ENCODE measurements around the gene KRT37. TPM values are rescaled to one million over a fixed set of nuclear protein-coding genes. Genes with fewer than 3 reads are reported as not detected.

The KRT37 gene
- total RNA-seq (not detected), polyA plus RNA-seq (ENCODE audit: insufficient read depth, low read depth, low replicate concordance) (not detected)
- long read RNA-seq, donor 1, result 0 reads
- long read RNA-seq, donor 2, result 0 reads

GRCh38 chr17:41424111-41424635, at the start of gene KRT37:
Gene KRT37, minus strand, starts transcription at chr17:41424585. Its CDS starts 62 bp downstream, at chr17:41424523.
- 96 to 97% methylated on average over 10 to 13 of the region's 13 CpGs for WGBS, 2 donors

DNA sequence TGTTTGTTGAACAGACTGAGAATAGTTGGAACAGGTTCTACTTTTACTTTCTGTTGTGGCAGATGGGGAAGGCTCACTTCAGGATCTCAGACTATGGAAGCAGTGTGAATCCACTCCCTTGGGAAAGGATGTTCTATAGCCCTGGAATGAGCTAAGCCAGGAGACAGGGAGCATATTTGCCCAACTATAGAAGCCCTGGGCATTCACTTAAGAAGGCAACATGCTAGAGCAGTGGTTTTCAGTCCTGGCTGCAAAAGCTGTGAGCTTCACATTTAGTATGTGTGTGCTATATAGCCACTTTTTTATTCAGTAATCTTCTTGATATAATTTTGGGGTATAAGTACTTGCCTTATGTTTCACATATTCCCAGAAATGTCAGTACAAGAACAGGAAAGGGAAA, 44.0 kb upstream of the KRT37 start:
- Histone ChIP-seq H3K27me3 (no peaks in the 10 kb centered on the region), H3K27ac (no peak overlapping the region), H3K9me3 (no peaks in the 10 kb centered on the region), H3K4me1 (peaks cover 4% of the 10 kb centered on the region), H3K36me3 (ENCODE audit: low read depth, missing control alignments) (no peaks in the 10 kb centered on the region), H3K4me3 (no peak overlapping the region)
- intact Hi-C loops (cut with DNase I; ENCODE audit: low total_unique reads), result no loop called here
- TF ChIP-seq, protein P1, sequence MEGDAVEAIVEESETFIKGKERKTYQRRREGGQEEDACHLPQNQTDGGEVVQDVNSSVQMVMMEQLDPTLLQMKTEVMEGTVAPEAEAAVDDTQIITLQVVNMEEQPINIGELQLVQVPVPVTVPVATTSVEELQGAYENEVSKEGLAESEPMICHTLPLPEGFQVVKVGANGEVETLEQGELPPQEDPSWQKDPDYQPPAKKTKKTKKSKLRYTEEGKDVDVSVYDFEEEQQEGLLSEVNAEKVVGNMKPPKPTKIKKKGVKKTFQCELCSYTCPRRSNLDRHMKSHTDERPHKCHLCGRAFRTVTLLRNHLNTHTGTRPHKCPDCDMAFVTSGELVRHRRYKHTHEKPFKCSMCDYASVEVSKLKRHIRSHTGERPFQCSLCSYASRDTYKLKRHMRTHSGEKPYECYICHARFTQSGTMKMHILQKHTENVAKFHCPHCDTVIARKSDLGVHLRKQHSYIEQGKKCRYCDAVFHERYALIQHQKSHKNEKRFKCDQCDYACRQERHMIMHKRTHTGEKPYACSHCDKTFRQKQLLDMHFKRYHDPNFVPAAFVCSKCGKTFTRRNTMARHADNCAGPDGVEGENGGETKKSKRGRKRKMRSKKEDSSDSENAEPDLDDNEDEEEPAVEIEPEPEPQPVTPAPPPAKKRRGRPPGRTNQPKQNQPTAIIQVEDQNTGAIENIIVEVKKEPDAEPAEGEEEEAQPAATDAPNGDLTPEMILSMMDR (IDR thresholded peaks at IDR 0.05), result no peak
- no peak for TF ChIP-seq POLR2A (IDR thresholded peaks at IDR 0.05)
- no peak for DNase-seq

More at GRCh38 chr17:41424111-41424635, at the start of gene KRT37:
- intact Hi-C loops (cut with DNase I; ENCODE audit: low total_unique reads), result no loop called here
- Histone ChIP-seq H3K27me3 (no peaks in the 10 kb centered on the region), H3K36me3 (ENCODE audit: low read depth, missing control alignments) (no peaks in the 10 kb centered on the region), H3K4me1 (peaks cover 11% of the 10 kb centered on the region), H3K4me3 (no peak within 1 kb of the TSS), H3K27ac (no peak within 1 kb of the TSS), H3K9me3 (no peaks in the 10 kb centered on the region)
- TF ChIP-seq, protein P1 (IDR thresholded peaks at IDR 0.05), result no peak
- TF ChIP-seq POLR2A (IDR thresholded peaks at IDR 0.05), result no peak
- DNase-seq, result no peak

DNA sequence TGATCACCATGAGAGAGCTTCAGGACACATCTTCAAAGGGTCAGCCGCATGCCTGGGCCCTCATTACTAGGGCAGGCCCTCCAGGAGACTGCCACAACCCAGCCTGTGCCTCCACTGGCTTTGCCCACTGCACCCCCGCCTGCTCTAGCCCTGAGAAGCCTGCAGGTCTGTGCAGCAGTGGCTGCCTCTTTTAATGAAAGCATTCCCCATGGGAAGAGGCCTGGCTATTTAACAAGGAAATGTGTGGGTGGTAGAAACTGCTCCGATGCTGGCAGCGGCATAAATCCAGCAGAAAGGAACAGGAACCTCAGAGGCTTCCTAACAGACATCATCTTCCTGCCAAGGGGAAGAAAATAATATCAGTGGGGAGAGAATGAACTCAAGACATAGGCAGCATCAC, 43.2 kb upstream of the KRT37 start:
- H3K4me3 ChIP-seq, result no peak overlapping the region
- intact Hi-C loops (cut with DNase I; ENCODE audit: low total_unique reads), result no loop called here

DNA sequence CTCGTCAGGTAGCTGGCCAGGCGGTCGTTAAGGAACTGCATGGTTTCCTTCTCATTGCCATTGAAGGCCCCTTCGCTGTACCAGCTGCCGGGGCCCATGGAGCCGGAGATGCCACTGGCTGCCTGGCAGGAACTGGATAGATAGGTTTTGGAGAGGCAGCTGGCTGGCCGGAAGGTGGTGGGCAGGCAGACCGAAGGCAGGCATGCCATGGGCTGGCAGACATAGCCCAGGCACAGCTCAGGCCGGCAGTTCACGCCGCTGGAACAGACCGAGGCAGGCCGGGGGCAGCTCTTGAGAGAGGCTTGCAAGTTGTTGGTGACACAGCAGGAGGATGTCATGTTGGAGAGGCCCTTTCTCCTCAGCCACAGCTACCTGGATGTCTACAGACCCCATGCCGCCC, 42.6 kb upstream of the KRT37 start, which contains the start of gene KRT32:
KRT32 (minus strand) TSS at position 399 of the 400 bp plus-strand sequence; CDS start at position 338, 61 bp downstream.
- Histone ChIP-seq H3K36me3 (ENCODE audit: low read depth, missing control alignments) (no peaks in the 10 kb centered on the region), H3K4me3 (no peak within 1 kb of the TSS), H3K9me3 (no peaks in the 10 kb centered on the region), H3K27ac (no peak within 1 kb of the TSS), H3K27me3 (no peaks in the 10 kb centered on the region), H3K4me1 (peaks cover 4% of the 10 kb centered on the region)
- DNase-seq, result no peak
- intact Hi-C loops (cut with DNase I; ENCODE audit: low total_unique reads), result no loop called here
- TF ChIP-seq, protein P1 (IDR thresholded peaks at IDR 0.05), result no peak
- TF ChIP-seq POLR2A (IDR thresholded peaks at IDR 0.05), result no peak
- WGBS, 2 donors, result 92 to 96% methylated on average over 14 of the region's 14 CpGs

More for the DNA sequence above, 43.2 kb upstream of the KRT37 start:
- no peak for DNase-seq
- no peaks in the 10 kb centered on the region for H3K9me3 ChIP-seq
- WGBS, 2 donors, result 58 to 63% methylated on average over 4 of the region's 4 CpGs
- TF ChIP-seq, protein P1 (IDR thresholded peaks at IDR 0.05), result no peak
- no peak for TF ChIP-seq POLR2A (IDR thresholded peaks at IDR 0.05)
- H3K36me3 ChIP-seq (ENCODE audit: low read depth, missing control alignments), result no peaks in the 10 kb centered on the region
- H3K4me1 ChIP-seq, result peaks cover 4% of the 10 kb centered on the region
- no peak overlapping the region for H3K27ac ChIP-seq
- no peaks in the 10 kb centered on the region for H3K27me3 ChIP-seq

DNA sequence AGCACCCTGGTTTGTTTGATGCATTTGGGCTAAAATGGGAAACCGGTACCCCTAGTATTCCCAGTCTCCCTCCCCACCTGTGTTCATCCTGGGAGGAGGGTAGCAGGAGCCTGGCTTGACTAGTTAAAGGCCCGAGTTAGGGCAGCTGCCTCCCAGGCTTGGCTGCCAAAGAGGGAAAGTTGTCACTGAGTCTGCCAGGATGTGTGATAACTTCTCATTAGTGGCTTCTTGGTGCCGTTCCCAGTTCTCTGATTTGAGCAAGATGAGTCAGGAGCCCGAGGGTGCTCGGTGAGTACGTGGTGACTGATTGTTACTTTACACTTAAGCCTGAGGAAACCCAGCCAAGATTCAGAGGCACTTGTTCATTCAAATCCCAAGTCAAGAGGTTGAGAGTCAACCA, 40.3 kb upstream of the KRT37 start:
- no peak for TF ChIP-seq POLR2A (IDR thresholded peaks at IDR 0.05)
- TF ChIP-seq, protein P1 (IDR thresholded peaks at IDR 0.05), result no peak
- no peak overlapping the region for H3K27ac ChIP-seq
- no peaks in the 10 kb centered on the region for H3K27me3 ChIP-seq
- intact Hi-C loops (cut with DNase I; ENCODE audit: low total_unique reads), result no loop called here
- no peaks in the 10 kb centered on the region for H3K9me3 ChIP-seq
- no peaks in the 10 kb centered on the region for H3K36me3 ChIP-seq (ENCODE audit: low read depth, missing control alignments)
- 20 to 38% methylated on average over 2 to 6 of the region's 6 CpGs for whole genome bisulfite sequencing, 2 donors
- no peak overlapping the region for H3K4me3 ChIP-seq
- peaks cover 4% of the 10 kb centered on the region for H3K4me1 ChIP-seq
- DNase-seq, result peak; percentile 60

Data from testis (tissue), 5 donors.